K562 (cell line): ENCODE results near the gene SLC35B4. TPM values are rescaled to one million over a fixed set of nuclear protein-coding genes. Genes with fewer than 3 reads are reported as not detected.

Source experiments
- ATAC-seq: fragments of 200-7000 bp; cut with Tn5 transposase; 3 replicates; pipeline ENCODE4 v1.9.1; 2020; ENCODE audit warnings: moderate library complexity
- BruUV-seq: library from RNA; stranded (reverse); fragments of 400-500 nt; replicated peaks from 2 replicates; lab custom pipeline; 2021; lab: Mats Ljungman, UMichigan
- CTCF ChIA-PET: fragments of 300-600 bp; formaldehyde crosslinking; extraction: SDS; loops from one replicate; lab custom pipeline; 2021; ENCODE audit warnings: low intra/inter-chr PET ratio; lab: Yijun Ruan, JAX
- POLR2A ChIA-PET: fragments of 300-600, 350-650 bp; sonication (Branson Sonifier 250); formaldehyde crosslinking; extraction: SDS; loops from one replicate; lab custom pipeline; 2021; ENCODE audit warnings: antibody characterized with exemption, inconsistent platforms; lab: Yijun Ruan, JAX
- DNase-seq, 4 experiments: peaks; one replicate each; pipeline versions ENCODE4 v3.0.0 to v3.0.0-alpha.2; 2011 to 2018; ENCODE audit warnings: low spot score in 3 of 4, mixed read lengths in 3 of 4; ENCODE audit errors: extremely low read depth in 1 of 4
- FAIRE-seq: peaks from 2 replicates; lab custom pipeline; 2011; peaks lifted over from hg19 to GRCh38; lab: Jason Lieb, UNC
- H2AFZ ChIP-seq: 2 replicates; pipeline ENCODE4 v1.6.0; 2011; ENCODE audit warnings: low read depth, low read length, control low read depth, inconsistent platforms
- H3K27ac ChIP-seq: fragments of 200-600 bp; 3 replicates; pipeline ENCODE4 v1.8.0; 2011; ENCODE audit warnings: low read depth, mild to moderate bottlenecking, control low read depth, inconsistent platforms, low read length, moderate library complexity, mixed read lengths; ENCODE audit errors: extremely low read depth
- H3K27me3 ChIP-seq, 2 experiments: fragments of 300-600 bp in 1 of 2; 2 replicates in 1 of 2; 3 replicates in 1 of 2; pipeline versions ENCODE4 v1.6.0 to v1.8.0; 2011; ENCODE audit warnings: inconsistent platforms in 2 of 2, low read length in 2 of 2, mild to moderate bottlenecking in 1 of 2, mixed read lengths in 1 of 2, moderate library complexity in 1 of 2; ENCODE audit not compliant: control insufficient read depth in 2 of 2, insufficient read depth in 2 of 2
- H3K36me3 ChIP-seq: fragments of 300-600 bp; 3 replicates; pipeline ENCODE4 v1.8.0; 2011; ENCODE audit warnings: mild to moderate bottlenecking, low read length, inconsistent platforms; ENCODE audit not compliant: control insufficient read depth, insufficient read depth
- H3K4me1 ChIP-seq, 2 experiments: fragments of 200-600 bp in 1 of 2; replicated peaks in 1 of 2; 2 replicates in 1 of 2; 3 replicates in 1 of 2; pipeline versions ENCODE4 v1.5.1 to v1.8.0; 2011; ENCODE audit warnings: inconsistent platforms in 2 of 2, low read length in 2 of 2, mild to moderate bottlenecking in 1 of 2, mixed read lengths in 1 of 2, moderate library complexity in 1 of 2; ENCODE audit not compliant: control insufficient read depth in 2 of 2, insufficient read depth in 2 of 2
- H3K4me2 ChIP-seq: 2 replicates; pipeline ENCODE4 v1.6.1; 2011; ENCODE audit warnings: low read length, control low read depth, inconsistent platforms, mixed read lengths; ENCODE audit not compliant: insufficient read depth
- H3K4me3 ChIP-seq: fragments of 200-600 bp; sonication (generic), shearing (Covaris generic); 2 replicates; pipeline ENCODE4 v1.5.1; 2016; ENCODE audit warnings: control low read depth, inconsistent platforms
- H3K79me2 ChIP-seq: fragments of 200-600 bp; 3 replicates; pipeline ENCODE4 v1.8.0; 2011; ENCODE audit warnings: low read length, inconsistent platforms; ENCODE audit not compliant: control insufficient read depth, insufficient read depth
- H3K9ac ChIP-seq, 2 experiments: 2 replicates each; pipeline versions ENCODE4 v1.6.0 to v1.6.1; 2011; ENCODE audit warnings: low read depth in 2 of 2, low read length in 2 of 2, control low read depth in 1 of 2, inconsistent platforms in 1 of 2, mild to moderate bottlenecking in 1 of 2, mixed read lengths in 1 of 2; ENCODE audit not compliant: insufficient read depth in 1 of 2
- H3K9me1 ChIP-seq: one replicate; pipeline ENCODE4 v1.6.0; 2011; ENCODE audit warnings: inconsistent platforms, mild to moderate bottlenecking, low read length, moderate library complexity; ENCODE audit not compliant: control insufficient read depth, insufficient read depth
- H3K9me3 ChIP-seq: replicated peaks from 2 replicates; pipeline ENCODE4 v1.5.1; 2011; ENCODE audit warnings: low read depth, low read length, inconsistent platforms; ENCODE audit not compliant: control insufficient read depth, insufficient read depth
- H4K20me1 ChIP-seq: replicated peaks from 2 replicates; pipeline ENCODE4 v1.6.1; 2011; ENCODE audit warnings: low read length, inconsistent platforms, mixed read lengths; ENCODE audit not compliant: control insufficient read depth, insufficient read depth
- CXXC5 ChIP-seq: fragments of 250-450 bp; sonication (Bioruptor Pico); IDR thresholded peaks from 2 replicates; pipeline ENCODE4 v1.8.0; 2022; ENCODE audit warnings: inconsistent platforms, mild to moderate bottlenecking, moderate library complexity
- U2AF1 ChIP-seq: fragments of 200-400 bp; formaldehyde crosslinking; optimal IDR thresholded peaks from 2 replicates; pipeline ENCODE3; 2017; ENCODE audit warnings: mild to moderate bottlenecking, low read depth, low read length, moderate library complexity
- WHSC1 ChIP-seq: IDR thresholded peaks from one replicate; pipeline ENCODE4 v1.6.1; 2012; ENCODE audit warnings: low read length, control low read depth, inconsistent platforms
- ZBTB40 ChIP-seq, 2 experiments: fragments of 450-650 bp in 1 of 2; sonication (generic) in 1 of 2; formaldehyde crosslinking in 1 of 2; IDR thresholded peaks; 2 replicates each; pipeline versions ENCODE4 v1.7.1 to v1.9.0; 2016 to 2022; ENCODE audit warnings: inconsistent platforms in 1 of 2, mild to moderate bottlenecking in 1 of 2, missing genetic modification reagents in 1 of 2
- WGBS: fragments of 100-300 bp; shearing (Covaris generic); methylation state at CpG from one replicate; pipeline ENCODE4 v1.1.6; 2016; ENCODE audit warnings: low coverage, mixed read lengths; ENCODE audit not compliant: insufficient coverage; ENCODE audit errors: missing lambda C conversion rate; 5-methylcytosine and 5-hydroxymethylcytosine counted together
- in situ Hi-C: fragments of 300-500 bp; cut with MboI; formaldehyde crosslinking; loops from 4 replicates; pipeline ENCODE4 v1.15.0; 2018; ENCODE audit warnings: inconsistent platforms, mixed read lengths
- intact Hi-C: fragments of 100-400 bp; cut with micrococcal nuclease; formaldehyde crosslinking; loops from 2 replicates; pipeline ENCODE4 v1.14.2; 2022
- polyA plus RNA-seq, 8 experiments: library from polyadenylated mRNA; depleted of rRNA in 4 of 8; stranded (reverse) in 5 of 8; unstranded in 3 of 8; fragments of >200 nt; fragmentation: Nextera tagmentation in 2 of 8; fragmentation: Illumina TruSeq in 1 of 8; extraction: Ambion mirVana in 2 of 8; extraction: Trizol in 1 of 8; gene quantifications; 2 replicates each; pipeline versions ENCODE4 v1.2.1 to v1.2.3, GENCODE V29; 2011 to 2014; ENCODE audit warnings: inconsistent platforms in 1 of 8, missing spikeins in 1 of 8
- total RNA-seq, 7 experiments: library from RNA; depleted of rRNA in 6 of 7; stranded (reverse); fragments of >200 nt in 6 of 7; fragmentation: Illumina TruSeq in 2 of 7; extraction: Trizol in 2 of 7; gene quantifications; 2 replicates each; pipeline versions ENCODE4 v1.2.1 to v1.2.3, GENCODE V29; 2011 to 2021; ENCODE audit warnings: low replicate concordance in 1 of 7

SLC35B4 gene
- total and polyA plus RNA-seq, 9 of the 15 experiments (the other 6 are each of a cell fraction or from before 2014, with no cell fraction given), result 6.1 to 34.9 (median 17.6) TPM

- in situ Hi-C loops, result no loop called here
- WGBS, result 11% methylated on average over 13 of the region's 13 CpGs
- Histone ChIP-seq H2AFZ (no peak overlapping the region), H3K4me3 (no peak overlapping the region), H3K36me3 (no peaks in the 10 kb centered on the region), H3K4me2 (no peak overlapping the region), H3K9ac (no peak overlapping the region), H4K20me1 (no peaks in the 10 kb centered on the region), H3K27ac (no peak overlapping the region), H3K9me3 (peaks cover 3% of the 10 kb centered on the region), H3K9me1 (no peaks in the 10 kb centered on the region), H3K27me3 (peaks cover 21 to 50% of the 10 kb centered on the region in 2 experiments), H3K4me1 (no peaks in the 10 kb centered on the region), H3K79me2 (no peaks in the 10 kb centered on the region)
- ChIA-PET POLR2A (no interaction called here), CTCF (no interaction called here)
- FAIRE-seq (no peak), DNase-seq (no peak), ATAC-seq (no peak)
- intact Hi-C loops, result no loop called here
- no TSS peak for BruUV-seq
- no peak for TF ChIP-seq CXXC5 (CRISPR knock-in tag)
- no peak for TF ChIP-seq WHSC1
- TF ChIP-seq U2AF1, result no peak
- peak; percentile 92 for TF ChIP-seq ZBTB40 (IDR thresholded peaks at IDR 0.05)
- TF ChIP-seq ZBTB40 (CRISPR knock-in tag; IDR thresholded peaks at IDR 0.05), result peak; percentile 91
Measured at GRCh38 chr7:134333943-134334342, 17.2 kb upstream of the SLC35B4 start.
